CMK (cell line): ENCODE results near the gene SLC51A.

ENCODE experiments used
- DNase-seq: peaks from one replicate; pipeline ENCODE4 v3.0.0-alpha.2; 2010; ENCODE audit warnings: low read depth

Gene SLC51A

GRCh38 chr3:196216681-196217211 lies 412 bp downstream of the SLC51A start:
- no peak for DNase-seq

GRCh38 chr3:196217307-196218154 lies 1.2 kb downstream of the SLC51A start:
- no peak for DNase-seq

DNA sequence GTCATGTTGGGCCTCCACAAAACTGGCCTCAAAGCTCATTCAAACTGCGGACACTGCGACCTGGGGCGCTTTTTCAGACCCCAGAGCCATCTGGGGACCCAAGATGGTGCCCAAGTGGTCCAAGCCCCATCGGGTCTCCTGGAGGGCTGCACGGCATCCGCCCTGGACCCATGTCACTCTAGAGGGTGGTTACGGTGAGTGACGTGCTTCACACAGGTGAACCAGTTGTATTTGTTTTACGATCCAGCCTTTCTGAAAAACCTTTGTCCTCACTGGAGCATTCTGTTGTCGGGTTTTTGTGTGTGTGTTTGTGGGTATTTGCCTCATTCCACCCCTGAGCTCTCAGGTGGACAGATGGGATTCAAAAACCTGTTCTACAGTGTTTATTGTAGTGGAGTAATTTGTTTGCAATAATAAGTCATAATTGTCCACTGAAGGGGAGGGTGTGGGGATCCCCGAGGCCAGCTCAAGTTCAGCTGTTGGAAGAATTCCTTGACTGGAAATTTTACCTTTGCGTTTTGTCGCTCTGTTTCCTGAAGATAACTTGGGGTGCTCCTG lies 1.9 kb downstream of the SLC51A start:
- no peak for DNase-seq

- DNase-seq, result no peak
Observed at GRCh38 chr3:196219194-196219969, 3.0 kb downstream of the SLC51A start.

GRCh38 chr3:196219970-196220311 lies 3.6 kb downstream of the SLC51A start:
- DNase-seq, result no peak

GRCh38 chr3:196220587-196220986 lies 4.3 kb downstream of the SLC51A start:
- no peak for DNase-seq

DNA sequence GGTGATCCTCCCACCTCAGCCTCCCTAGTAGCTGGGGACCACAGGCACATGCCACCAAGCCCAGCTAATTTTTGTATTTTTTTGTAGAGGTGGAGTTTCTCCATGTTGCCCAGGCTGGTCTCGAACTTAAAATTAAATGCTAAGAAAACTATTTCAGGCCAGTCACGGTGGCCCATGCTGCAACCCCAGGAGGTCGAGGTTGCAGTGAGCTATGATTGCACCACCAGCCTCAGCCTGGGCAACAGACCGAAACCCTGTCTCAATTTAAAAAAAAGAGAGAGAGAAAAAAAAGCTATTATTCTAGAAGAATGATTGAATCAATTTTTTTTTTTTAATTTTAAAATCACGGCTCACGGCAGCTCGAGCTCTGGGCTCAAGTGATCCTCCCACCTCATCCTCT lies 4.7 kb downstream of the SLC51A start:
- DNase-seq, result no peak

- DNase-seq, result no peak
Observed at GRCh38 chr3:196222876-196223595, 6.7 kb downstream of the SLC51A start.

DNA sequence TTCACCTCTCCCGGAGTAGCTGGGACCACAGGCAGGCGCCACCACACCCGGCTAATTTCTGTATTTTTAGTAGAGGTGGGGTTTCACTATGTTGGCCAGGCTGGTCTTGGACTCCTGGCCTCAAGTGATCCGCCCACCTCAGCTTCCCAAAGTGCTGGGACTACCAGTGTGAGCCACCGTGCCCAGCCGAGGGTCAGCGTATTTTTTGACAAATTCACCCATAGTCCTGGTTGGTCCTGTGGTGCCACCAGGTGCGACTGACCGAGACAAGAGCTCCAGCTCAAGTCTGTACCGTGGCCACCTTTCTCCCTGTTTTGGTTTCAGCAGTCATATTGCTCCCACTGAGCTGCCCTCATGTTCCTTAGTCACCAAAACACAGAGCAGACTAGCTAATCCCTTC lies 8.8 kb downstream of the SLC51A start:
- no peak for DNase-seq

GRCh38 chr3:196225763-196226364 lies 9.5 kb downstream of the SLC51A start:
- no peak for DNase-seq

DNA sequence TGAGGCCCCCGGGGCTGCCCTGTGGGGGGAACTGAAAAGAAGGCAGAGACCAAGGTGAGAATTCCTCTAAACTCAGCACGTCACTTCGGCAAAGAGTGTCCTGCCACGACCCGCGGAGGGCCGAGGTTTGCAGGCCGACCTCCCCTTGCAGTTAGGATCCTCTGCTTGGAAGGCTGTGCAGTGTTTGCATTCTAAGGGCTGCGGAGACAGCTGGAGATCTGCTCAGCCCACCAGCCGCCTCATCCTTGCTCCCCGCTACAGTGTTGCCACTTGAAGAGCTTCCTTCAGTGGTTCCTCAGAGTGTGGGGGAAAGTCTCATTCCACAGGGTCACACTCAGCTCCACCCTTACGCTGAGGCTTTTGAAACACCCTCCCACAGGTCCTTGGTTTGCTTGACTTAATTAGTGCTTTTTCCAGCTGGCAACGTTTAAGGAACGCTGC lies 10.8 kb downstream of the SLC51A start:
- no peak for DNase-seq

- no peak for DNase-seq
Observed at GRCh38 chr3:196227629-196228493, 11.5 kb downstream of the SLC51A start.

DNA sequence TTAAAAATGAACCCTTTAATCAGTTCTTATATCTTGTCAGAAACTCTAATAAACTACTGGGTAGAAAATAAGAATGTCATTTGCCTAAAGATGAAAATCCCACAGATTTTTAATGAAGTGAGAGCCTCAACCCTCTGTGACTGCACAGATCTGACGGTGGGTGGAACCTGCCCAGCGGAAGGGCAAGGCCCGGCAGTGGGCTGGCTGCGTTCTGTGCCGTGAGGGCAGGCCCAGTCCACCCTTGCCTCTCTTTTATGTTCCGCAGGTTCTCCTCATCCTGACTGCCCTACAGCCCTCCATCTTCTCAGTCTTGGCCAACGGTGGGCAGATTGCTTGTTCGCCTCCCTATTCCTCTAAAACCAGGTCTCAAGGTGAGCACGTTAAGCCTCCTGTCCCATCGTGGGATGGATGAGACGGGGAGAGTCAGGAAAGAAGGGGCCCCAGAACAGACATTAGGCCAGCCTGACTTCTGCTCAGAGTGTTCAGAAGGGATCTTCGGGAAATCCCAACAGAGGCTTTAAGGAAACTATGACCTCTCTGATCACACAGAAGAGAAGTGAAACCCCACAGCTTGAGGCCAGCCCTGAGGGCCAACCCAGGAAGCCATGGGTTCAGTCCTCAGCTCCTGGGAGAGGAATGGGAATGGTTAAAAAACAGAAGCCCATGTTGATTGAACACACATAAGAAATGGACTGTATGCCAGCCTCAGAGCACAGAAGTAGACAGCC lies 16.0 kb downstream of the SLC51A start:
- no peak for DNase-seq

DNA sequence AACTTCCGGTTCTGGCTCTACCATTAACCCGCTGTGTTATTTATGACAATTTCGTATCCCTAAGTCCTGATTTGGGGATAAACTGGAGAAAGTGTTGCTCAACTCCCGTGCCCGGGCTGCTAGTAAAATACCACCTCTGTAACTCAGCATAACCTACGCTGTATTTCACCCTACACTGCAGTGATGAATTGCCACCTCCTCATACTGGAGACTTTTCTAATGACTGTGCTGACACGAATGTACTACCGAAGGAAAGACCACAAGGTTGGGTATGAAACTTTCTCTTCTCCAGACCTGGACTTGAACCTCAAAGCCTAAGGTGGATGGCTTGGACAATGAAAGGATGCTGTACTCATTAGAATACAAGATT lies 16.5 kb downstream of the SLC51A start:
- no peak for DNase-seq

DNA sequence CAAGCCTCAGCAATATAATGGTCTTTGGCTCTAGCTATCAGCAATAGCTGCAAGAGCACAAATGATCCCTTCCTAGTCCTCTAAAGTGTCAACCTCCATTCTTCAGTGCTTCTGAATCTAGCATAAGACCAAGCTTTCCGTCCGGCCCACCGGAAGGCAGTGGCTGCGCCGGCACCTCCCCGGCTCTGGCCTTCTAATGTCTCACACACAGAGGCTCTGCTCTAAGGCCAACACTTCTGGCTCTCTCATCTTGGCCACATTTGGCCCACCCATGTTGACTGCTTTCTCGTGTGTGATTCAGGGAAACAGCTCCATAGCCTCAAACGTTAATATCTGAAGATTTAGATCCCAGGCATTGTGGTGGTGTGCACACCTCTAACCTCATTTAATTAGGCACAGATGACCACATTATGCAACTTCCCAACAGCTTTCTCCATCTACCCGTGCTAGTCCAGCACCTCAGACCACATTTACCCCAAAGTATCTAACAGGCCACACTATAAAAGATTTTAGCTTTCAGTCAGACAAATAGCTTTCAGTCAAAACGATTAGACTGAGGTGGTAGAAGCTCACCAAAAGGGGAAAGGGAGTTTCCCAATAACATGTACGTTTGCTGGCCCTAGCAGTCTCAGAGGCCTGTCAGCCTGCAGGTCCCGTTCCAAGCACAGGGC lies 19.3 kb downstream of the SLC51A start:
- DNase-seq, result no peak

DNA sequence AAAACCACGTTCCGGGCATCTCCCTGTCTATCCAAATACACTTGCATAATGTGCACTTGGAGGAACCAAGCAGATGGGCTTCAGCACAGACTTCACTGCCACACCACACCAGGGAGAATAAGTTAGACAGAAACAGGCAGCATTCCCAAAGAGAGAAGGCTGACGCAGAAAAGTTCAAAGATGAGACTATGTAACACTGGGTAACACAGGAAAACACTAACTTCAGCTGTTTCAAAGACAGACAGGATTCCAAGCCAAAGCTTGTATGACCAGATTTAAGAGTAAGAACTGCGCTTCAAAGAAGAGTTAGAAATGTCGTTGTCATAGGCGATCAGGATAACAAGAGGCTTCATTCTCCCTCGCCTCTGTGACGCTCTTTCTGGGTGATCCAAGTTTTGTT lies 19.9 kb downstream of the SLC51A start:
- DNase-seq, result no peak

DNA sequence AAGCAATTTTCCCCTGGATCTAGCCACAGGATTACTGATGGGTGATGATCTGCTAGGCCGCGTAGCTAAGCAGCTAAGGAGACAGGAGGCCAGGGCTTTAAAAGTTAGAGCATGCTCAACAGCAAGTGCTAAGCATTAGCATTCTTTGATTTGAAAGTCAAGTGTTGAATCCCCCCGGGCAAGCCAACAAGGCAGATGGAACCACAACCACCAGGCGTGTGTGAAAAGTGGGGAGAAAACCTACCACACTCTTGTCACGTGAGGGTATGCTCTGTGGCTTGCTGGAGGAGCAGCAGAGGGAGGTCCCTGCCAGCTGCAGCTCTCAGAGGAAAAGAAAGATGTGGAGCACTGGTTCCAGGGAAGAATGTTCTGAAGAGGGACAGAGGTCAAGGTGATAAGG lies 20.9 kb downstream of the SLC51A start:
- no peak for DNase-seq

GRCh38 chr3:196238612-196239560 lies 22.6 kb downstream of the SLC51A start:
- DNase-seq, result no peak
